ENCODE results near the gene F7. TPM values are rescaled to one million over a fixed set of nuclear protein-coding genes. Genes with fewer than 3 reads are reported as not detected.
A peak's percentile ranks its signal among the peaks of the same experiment; 100 is the strongest.

Gene F7
- total and polyA plus RNA-seq, 12 donors = 0.04 to 0.45 (median 0.20) TPM; not detected in 7

DNA sequence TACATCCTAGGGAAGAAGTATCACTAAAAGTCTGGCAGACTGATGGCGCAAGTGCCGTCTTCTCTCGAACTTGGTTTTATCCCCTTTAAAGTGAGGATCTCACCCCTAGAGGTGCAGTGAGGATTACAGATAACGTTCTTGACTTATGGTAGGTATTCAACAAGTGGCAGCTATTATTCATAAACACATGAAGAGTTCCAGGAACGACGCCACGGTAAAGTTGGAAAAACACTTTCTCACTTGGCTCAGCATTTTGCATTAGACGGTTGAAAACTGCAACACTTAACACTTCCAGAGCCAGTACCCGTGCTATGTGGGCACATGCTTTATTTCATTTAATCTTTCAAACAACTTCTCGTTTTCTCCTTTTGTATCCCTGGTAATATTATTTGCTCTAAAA is 61.6 kb downstream of the F7 start:
- no peak overlapping the region for H3K4me3 ChIP-seq
- ATAC-seq (no peak), DNase-seq (no peak)
- WGBS, 2 donors = 84 to 85% methylated on average over 10 of the region's 10 CpGs
- peaks cover 0 to 5% (median 0%) of the 10 kb centered on the region in 11 donors for H3K9me3 ChIP-seq
- peaks cover 0 to 17% (median 0%) of the 10 kb centered on the region in 9 donors for H3K4me1 ChIP-seq
- TF ChIP-seq, protein P1, sequence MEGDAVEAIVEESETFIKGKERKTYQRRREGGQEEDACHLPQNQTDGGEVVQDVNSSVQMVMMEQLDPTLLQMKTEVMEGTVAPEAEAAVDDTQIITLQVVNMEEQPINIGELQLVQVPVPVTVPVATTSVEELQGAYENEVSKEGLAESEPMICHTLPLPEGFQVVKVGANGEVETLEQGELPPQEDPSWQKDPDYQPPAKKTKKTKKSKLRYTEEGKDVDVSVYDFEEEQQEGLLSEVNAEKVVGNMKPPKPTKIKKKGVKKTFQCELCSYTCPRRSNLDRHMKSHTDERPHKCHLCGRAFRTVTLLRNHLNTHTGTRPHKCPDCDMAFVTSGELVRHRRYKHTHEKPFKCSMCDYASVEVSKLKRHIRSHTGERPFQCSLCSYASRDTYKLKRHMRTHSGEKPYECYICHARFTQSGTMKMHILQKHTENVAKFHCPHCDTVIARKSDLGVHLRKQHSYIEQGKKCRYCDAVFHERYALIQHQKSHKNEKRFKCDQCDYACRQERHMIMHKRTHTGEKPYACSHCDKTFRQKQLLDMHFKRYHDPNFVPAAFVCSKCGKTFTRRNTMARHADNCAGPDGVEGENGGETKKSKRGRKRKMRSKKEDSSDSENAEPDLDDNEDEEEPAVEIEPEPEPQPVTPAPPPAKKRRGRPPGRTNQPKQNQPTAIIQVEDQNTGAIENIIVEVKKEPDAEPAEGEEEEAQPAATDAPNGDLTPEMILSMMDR (IDR thresholded peaks at IDR 0.05) = no peak
- no peak overlapping the region for H3K27ac ChIP-seq
- intact Hi-C loops (cut with DNase I) = no loop called here
- H3K27me3 ChIP-seq = peaks cover 0 to 9% (median 3%) of the 10 kb centered on the region in 7 donors
- H3K36me3 ChIP-seq = peaks cover 0 to 29% (median 5%) of the 10 kb centered on the region in 9 donors

DNA sequence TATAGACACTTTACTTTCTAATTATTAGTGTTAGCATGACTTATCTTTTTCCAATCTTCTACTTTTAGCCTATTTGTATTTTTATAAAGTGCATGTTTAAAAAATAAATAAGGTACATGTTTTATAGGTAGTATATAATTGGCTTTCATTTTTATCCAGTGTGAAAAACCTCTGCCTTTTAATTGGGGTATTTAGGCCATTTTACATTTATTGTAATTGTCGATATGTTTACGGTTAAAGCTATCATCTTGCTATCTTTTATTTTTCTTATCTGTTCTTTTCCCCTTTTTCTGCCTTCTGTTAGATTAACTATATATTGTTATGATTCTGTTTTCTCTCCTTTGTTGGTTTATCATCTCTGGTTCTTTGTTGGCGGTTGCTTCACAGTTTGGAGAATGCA is 62.0 kb downstream of the F7 start:
- peaks cover 0 to 5% (median 0%) of the 10 kb centered on the region in 11 donors for H3K9me3 ChIP-seq
- peaks cover 0 to 9% (median 3%) of the 10 kb centered on the region in 7 donors for H3K27me3 ChIP-seq
- ATAC-seq (no peak), DNase-seq (no peak)
- H3K36me3 ChIP-seq = peaks cover 0 to 34% (median 5%) of the 10 kb centered on the region in 9 donors
- TF ChIP-seq, protein P1 (IDR thresholded peaks at IDR 0.05) = no peak
- no peak overlapping the region for H3K4me3 ChIP-seq
- H3K4me1 ChIP-seq = peaks cover 0 to 17% (median 0%) of the 10 kb centered on the region in 9 donors
- 98 to 99% methylated on average over 3 of the region's 3 CpGs for WGBS, 2 donors
- intact Hi-C loops (cut with DNase I) = no loop called here
- H3K27ac ChIP-seq = no peak overlapping the region

DNA sequence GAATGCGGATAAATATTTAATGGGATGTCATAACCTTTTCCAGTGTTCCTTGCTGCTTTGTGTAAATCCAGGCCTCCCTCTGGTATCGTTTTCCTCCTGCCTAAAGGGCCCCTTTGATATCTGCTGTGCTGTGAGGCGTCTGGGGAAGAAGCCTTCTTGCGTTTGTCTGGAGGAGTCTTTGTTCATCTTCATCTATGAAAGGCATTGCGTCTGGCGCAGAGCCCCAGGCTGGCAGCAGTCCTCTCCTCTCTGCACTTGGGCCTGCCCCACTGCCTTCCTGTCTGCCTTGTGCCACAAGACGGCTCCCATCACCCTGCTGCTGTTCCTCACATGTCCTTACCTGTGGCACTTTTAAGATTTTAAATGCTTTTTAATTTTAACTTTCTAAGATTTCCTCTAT is 62.6 kb downstream of the F7 start:
- Histone ChIP-seq H3K4me1 (peaks cover 0 to 17% (median 0%) of the 10 kb centered on the region in 9 donors), H3K27me3 (peaks cover 0 to 5% (median under 1%) of the 10 kb centered on the region in 7 donors), H3K9me3 (peaks cover 0 to 5% (median 0%) of the 10 kb centered on the region in 11 donors), H3K36me3 (peaks cover 0 to 39% (median 5%) of the 10 kb centered on the region in 9 donors), H3K4me3 (no peak overlapping the region), H3K27ac (no peak overlapping the region)
- 83 to 87% methylated on average over 7 of the region's 7 CpGs for WGBS, 2 donors
- intact Hi-C loops (cut with DNase I) = no loop called here
- DNase-seq (no peak), ATAC-seq (no peak)
- TF ChIP-seq, protein P1 (IDR thresholded peaks at IDR 0.05) = no peak

DNA sequence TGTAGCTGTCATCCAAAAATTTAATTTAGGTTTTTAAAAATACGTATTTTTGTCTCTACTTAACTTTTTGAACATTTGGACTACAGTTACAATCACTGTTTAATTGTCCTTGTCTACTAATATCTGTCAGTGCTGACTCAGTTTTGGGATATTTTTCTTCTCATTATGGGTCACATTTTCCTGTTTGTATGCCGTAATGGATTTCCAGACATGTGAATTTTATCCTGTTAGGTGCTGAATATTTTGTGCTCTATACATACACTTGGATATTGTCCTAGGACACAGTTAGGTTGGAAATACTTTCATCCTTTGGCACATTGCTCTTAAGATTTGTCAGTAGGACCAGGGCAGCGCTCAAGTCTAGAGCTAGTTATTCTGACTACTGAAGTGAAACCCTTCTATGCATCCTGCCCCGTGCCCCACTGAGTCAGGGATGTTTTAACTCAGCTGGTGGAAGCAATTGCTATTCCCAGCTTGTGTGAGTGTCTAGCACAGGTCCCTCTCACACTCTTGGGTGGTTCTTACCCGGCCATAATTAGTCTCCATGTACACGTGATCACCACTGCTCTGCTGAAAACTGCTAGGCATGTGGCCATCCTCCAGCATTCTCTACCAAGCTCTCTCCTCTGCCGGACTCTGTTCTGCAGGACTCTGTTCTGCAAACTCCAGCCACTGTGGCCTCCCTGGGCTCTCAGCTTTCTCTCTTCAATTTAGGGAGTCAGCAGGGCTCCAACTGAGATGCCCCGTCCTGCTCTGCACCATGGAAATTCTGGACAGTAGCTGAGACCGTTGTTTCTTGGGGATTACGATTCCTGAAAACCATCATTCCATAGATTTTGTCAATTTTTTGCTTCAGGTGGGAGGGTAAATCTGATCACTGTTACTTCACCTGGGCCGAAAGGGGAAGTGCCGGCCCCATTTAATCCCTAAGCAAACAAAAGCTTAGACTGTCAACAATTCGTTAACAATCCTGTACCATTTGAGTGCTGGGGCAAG is 64.0 kb downstream of the F7 start:
- H3K4me1 ChIP-seq = peaks cover 0 to 17% (median 0%) of the 10 kb centered on the region in 9 donors
- H3K9me3 ChIP-seq = peaks cover 0 to 5% (median 0%) of the 10 kb centered on the region in 11 donors
- DNase-seq = peak in 1 of 2 donors; percentile 62
- TF ChIP-seq, protein P1 (IDR thresholded peaks at IDR 0.05) = no peak
- intact Hi-C loops (cut with DNase I) = no loop called here
- ATAC-seq = peak; percentile 79 to 98 (median 90)
- no peaks in the 10 kb centered on the region for H3K27me3 ChIP-seq
- H3K27ac ChIP-seq = peak overlapping the region in 6 of 10 donors; percentile 22 to 59 (median 48)
- peaks cover 0 to 44% (median 10%) of the 10 kb centered on the region in 9 donors for H3K36me3 ChIP-seq
- 69 to 82% methylated on average over 13 of the region's 13 CpGs for WGBS, 2 donors
- H3K4me3 ChIP-seq = no peak overlapping the region

Other genes with a start within 250 kb of the F7 start
- 10 to 100 TPM; 29.6 to 99.8 (median 45.3) TPM for gene MCF2L, start 136.6 kb upstream of the F7 start, total RNA-seq
- gene MCF2L, start 136.6 kb upstream of the F7 start, polyA plus RNA-seq = 10 to 100 TPM; 38.6 to 94.1 TPM
- 10 to 100 TPM in 2 of 10 donors, 1 to 10 TPM in 8; 1.7 to 12.4 (median 6.3) TPM for gene F10, start 17.0 kb downstream of the F7 start, total RNA-seq
- gene F10, start 17.0 kb downstream of the F7 start, polyA plus RNA-seq = 10 to 100 TPM in 1 of 2 donors, 1 to 10 TPM in 1; 4.6 to 15.1 TPM
- under 1 TPM in 1 of 10 donors, not detected in 9; 0.20 TPM for gene PROZ, start 52.9 kb downstream of the F7 start, total RNA-seq
- under 1 TPM in 1 of 2 donors, not detected in 1; 0.03 TPM for gene PROZ, start 52.9 kb downstream of the F7 start, polyA plus RNA-seq
- gene PCID2, start 102.9 kb downstream of the F7 start, total RNA-seq = 10 to 100 TPM; 42.3 to 74.0 (median 47.3) TPM
- 10 to 100 TPM; 38.9 to 60.1 TPM for gene PCID2, start 102.9 kb downstream of the F7 start, polyA plus RNA-seq
- 100 to 1,000 TPM in 9 of 10 donors, 10 to 100 TPM in 1; 84.7 to 141 (median 112) TPM for gene CUL4A, start 103.8 kb downstream of the F7 start, total RNA-seq
- gene CUL4A, start 103.8 kb downstream of the F7 start, polyA plus RNA-seq = 10 to 100 TPM; 35.8 to 46.1 TPM
- gene LAMP1, start 191.4 kb downstream of the F7 start, total RNA-seq = 100 to 1,000 TPM in 5 of 10 donors, 10 to 100 TPM in 5; 80.4 to 153 (median 101) TPM
- gene LAMP1, start 191.4 kb downstream of the F7 start, polyA plus RNA-seq = 10 to 100 TPM; 35.9 to 72.6 TPM

All from heart right ventricle (tissue), 16 donors.